Loucy (cell line): ENCODE data around the gene SLFN11.
A peak's percentile ranks its signal among the peaks of the same experiment; 100 is the strongest.

Source experiments
- H2AFZ ChIP-seq: fragments of 200-600 bp; sonication (generic); 2 replicates; pipeline ENCODE4 v1.6.0; 2016; ENCODE audit warnings: antibody characterized with exemption, mild to moderate bottlenecking, low read length, moderate library complexity
- H3F3A ChIP-seq: fragments of 200-600 bp; 2 replicates; pipeline ENCODE4 v1.6.0; 2016; ENCODE audit warnings: antibody characterized with exemption, low read depth, mild to moderate bottlenecking
- H3K27me3 ChIP-seq: fragments of 200-600 bp; sonication (generic); 2 replicates; pipeline ENCODE4 v1.6.1; 2014; ENCODE audit warnings: low read length, mild to moderate bottlenecking; ENCODE audit not compliant: insufficient read depth, poor library complexity, severe bottlenecking
- H3K36me3 ChIP-seq: fragments of 200-600 bp; sonication (generic); 2 replicates; pipeline ENCODE4 v1.6.1; 2016; ENCODE audit warnings: low read length; ENCODE audit not compliant: insufficient read depth
- H3K4me1 ChIP-seq: fragments of 200-600 bp; sonication (generic); 2 replicates; pipeline ENCODE4 v1.5.1; 2014; ENCODE audit warnings: low read length, mild to moderate bottlenecking; ENCODE audit not compliant: insufficient read depth, poor library complexity, severe bottlenecking
- H3K4me2 ChIP-seq: fragments of 200-600 bp; sonication (generic); 2 replicates; pipeline ENCODE4 v1.6.0; 2014; ENCODE audit warnings: antibody characterized with exemption, low read length, low read depth, mild to moderate bottlenecking; ENCODE audit not compliant: poor library complexity, severe bottlenecking
- H3K4me3 ChIP-seq: fragments of 200-600 bp; sonication (generic); 2 replicates; pipeline ENCODE4 v1.5.1; 2014; ENCODE audit warnings: low read length, mild to moderate bottlenecking, mixed read lengths; ENCODE audit not compliant: poor library complexity, severe bottlenecking
- H3K79me2 ChIP-seq: fragments of 200-600 bp; sonication (generic); 2 replicates; pipeline ENCODE4 v1.6.1; 2014; ENCODE audit warnings: low read length; ENCODE audit not compliant: insufficient read depth
- H3K9ac ChIP-seq: fragments of 200-600 bp; sonication (generic); 2 replicates; pipeline ENCODE4 v1.6.0; 2014; ENCODE audit warnings: mild to moderate bottlenecking, low read depth, low read length, moderate library complexity; ENCODE audit not compliant: poor library complexity, severe bottlenecking
- H3K9me2 ChIP-seq: fragments of 200-600 bp; sonication (generic); replicated peaks from 2 replicates; pipeline ENCODE4 v1.6.1; 2016; ENCODE audit warnings: low read depth, low read length, mixed read lengths
- H3K9me3 ChIP-seq: fragments of 200-600 bp; sonication (generic); 2 replicates; pipeline ENCODE4 v1.6.1; 2014; ENCODE audit warnings: mild to moderate bottlenecking, antibody characterized with exemption, low read length, low read depth; ENCODE audit not compliant: insufficient read depth
- H4K20me1 ChIP-seq: fragments of 200-600 bp; sonication (generic); 2 replicates; pipeline ENCODE4 v1.6.0; 2014; ENCODE audit warnings: antibody characterized with exemption, low read length, mild to moderate bottlenecking; ENCODE audit not compliant: insufficient read depth, poor library complexity, severe bottlenecking
- CTCF ChIP-seq: fragments of 200-600 bp; sonication (generic); conservative IDR thresholded peaks from 2 replicates; pipeline ENCODE4 v1.5.1; 2014; ENCODE audit warnings: mild to moderate bottlenecking, antibody characterized with exemption, low read length
- EZH2phosphoT487 ChIP-seq: fragments of 200-600 bp; IDR thresholded peaks from 2 replicates; pipeline ENCODE4 v1.6.1; 2018; ENCODE audit warnings: antibody characterized with exemption, mild to moderate bottlenecking, moderate library complexity, borderline replicate concordance

Gene SLFN11

GRCh38 chr17:35376245-35376644, 2.8 kb upstream of the SLFN11 start:
- Histone ChIP-seq H3K4me3 (no peak overlapping the region), H3K9me2 (no peaks in the 10 kb centered on the region), H3K4me1 (peaks cover 16% of the 10 kb centered on the region), H4K20me1 (peaks cover 5% of the 10 kb centered on the region), H3K79me2 (peaks cover 25% of the 10 kb centered on the region), H3K9ac (no peak overlapping the region), H3K4me2 (peak overlapping the region; percentile 26), H3K9me3 (no peaks in the 10 kb centered on the region), H3F3A (0 out of 2 replicates have a peak, but pooled peaks cover 6% of the 10 kb centered on the region), H2AFZ (no peak overlapping the region), H3K27me3 (peaks cover 24% of the 10 kb centered on the region), H3K36me3 (no peaks in the 10 kb centered on the region)
- TF ChIP-seq CTCF (no peak), EZH2phosphoT487 (no peak)

GRCh38 chr17:35374766-35375344, 1.4 kb upstream of the SLFN11 start:
- H3K9me3 ChIP-seq: peaks cover 4% of the 10 kb centered on the region
- H3K27me3 ChIP-seq: peaks cover 24% of the 10 kb centered on the region
- H3F3A ChIP-seq: 0 out of 2 replicates have a peak, but pooled peaks cover 6% of the 10 kb centered on the region
- peak overlapping the region; percentile 79 for H3K4me3 ChIP-seq
- TF ChIP-seq CTCF (no peak), EZH2phosphoT487 (no peak)
- H4K20me1 ChIP-seq: peaks cover 10% of the 10 kb centered on the region
- peak overlapping the region; percentile 92 for H3K9ac ChIP-seq
- H3K79me2 ChIP-seq: peaks cover 39% of the 10 kb centered on the region
- peak overlapping the region; percentile 71 for H2AFZ ChIP-seq
- no peaks in the 10 kb centered on the region for H3K9me2 ChIP-seq
- H3K36me3 ChIP-seq: peaks cover 3% of the 10 kb centered on the region; the same call in 1 of the 2 replicates
- peaks cover 21% of the 10 kb centered on the region for H3K4me1 ChIP-seq
- peak overlapping the region; percentile 71 for H3K4me2 ChIP-seq

GRCh38 chr17:35373984-35374765, 754 bp upstream of the SLFN11 start:
- H3F3A ChIP-seq: 0 out of 2 replicates have a peak, but pooled peaks cover 6% of the 10 kb centered on the region
- no peaks in the 10 kb centered on the region for H3K9me2 ChIP-seq
- H3K36me3 ChIP-seq: peaks cover 7% of the 10 kb centered on the region
- no peak for TF ChIP-seq EZH2phosphoT487
- no peak for TF ChIP-seq CTCF
- H3K27me3 ChIP-seq: peaks cover 24% of the 10 kb centered on the region
- H3K79me2 ChIP-seq: peaks cover 45% of the 10 kb centered on the region
- H3K4me3 ChIP-seq: peak overlapping the region; percentile 79
- peaks cover 5% of the 10 kb centered on the region for H3K9me3 ChIP-seq
- peak overlapping the region; percentile 71 for H3K4me2 ChIP-seq
- peak overlapping the region; percentile 92 for H3K9ac ChIP-seq
- peaks cover 17% of the 10 kb centered on the region for H4K20me1 ChIP-seq
- H3K4me1 ChIP-seq: peaks cover 27% of the 10 kb centered on the region
- H2AFZ ChIP-seq: peak overlapping the region; percentile 71
